IMR-90 (cell line): ENCODE data around the gene CNPY1. TPM values are rescaled to one million over a fixed set of nuclear protein-coding genes. Genes with fewer than 3 reads are reported as not detected.

ENCODE experiments used
- ATAC-seq: fragments of 200-7000 bp; cut with Tn5 transposase; 2 replicates; pipeline ENCODE4 v1.9.1; 2020; ENCODE audit warnings: low read depth, mild to moderate bottlenecking, moderate library complexity
- BruUV-seq: library from RNA; stranded (reverse); fragments of 400-500 nt; replicated peaks from 2 replicates; lab custom pipeline; 2021; lab: Mats Ljungman, UMichigan
- CTCF ChIA-PET: fragments of 300-600 bp; formaldehyde crosslinking; extraction: SDS; loops from one replicate; lab custom pipeline; 2021; ENCODE audit warnings: antibody characterized with exemption; lab: Yijun Ruan, JAX
- POLR2A ChIA-PET: fragments of 300-600 bp; sonication (Branson Sonifier 250); formaldehyde crosslinking; loops from one replicate; lab custom pipeline; 2022; ENCODE audit warnings: antibody characterized with exemption; ENCODE audit not compliant: unreplicated experiment; lab: Charles Lee
- DNase-seq: peaks from one replicate; pipeline ENCODE4 v3.0.0; 2013
- H2AFZ ChIP-seq: replicated peaks from 2 replicates; pipeline ENCODE3; 2013; ENCODE audit warnings: low read length, mild to moderate bottlenecking; ENCODE audit not compliant: poor library complexity
- H2AK5ac ChIP-seq: 2 replicates; pipeline ENCODE4 v1.6.1; 2013; ENCODE audit warnings: low read depth, low read length, inconsistent platforms
- H2AK9ac ChIP-seq: replicated peaks from 2 replicates; pipeline ENCODE3; 2013; ENCODE audit warnings: mild to moderate bottlenecking, low read depth, low read length, moderate library complexity; ENCODE audit not compliant: poor library complexity
- H2BK120ac ChIP-seq: 2 replicates; pipeline ENCODE4 v1.6.1; 2013; ENCODE audit warnings: low read depth, low read length, inconsistent platforms
- H2BK15ac ChIP-seq: 3 replicates; pipeline ENCODE4 v1.6.1; 2013; ENCODE audit warnings: low read depth, low read length, inconsistent platforms
- H2BK20ac ChIP-seq: 2 replicates; pipeline ENCODE4 v1.6.1; 2013; ENCODE audit warnings: low read depth, mild to moderate bottlenecking, inconsistent platforms, low read length, moderate library complexity
- H2BK5ac ChIP-seq: 2 replicates; pipeline ENCODE4 v1.6.1; 2013; ENCODE audit warnings: mild to moderate bottlenecking, low read depth, low read length, inconsistent platforms; ENCODE audit not compliant: poor library complexity, severe bottlenecking
- H3K14ac ChIP-seq: replicated peaks from 2 replicates; pipeline ENCODE4 v1.6.1; 2013; ENCODE audit warnings: low read depth, low read length, inconsistent platforms
- H3K18ac ChIP-seq: 2 replicates; pipeline ENCODE4 v1.6.1; 2013; ENCODE audit warnings: low read depth, low read length, control low read depth
- H3K23ac ChIP-seq: 2 replicates; pipeline ENCODE4 v1.6.1; 2013; ENCODE audit warnings: low read depth, low read length, inconsistent platforms
- H3K27ac ChIP-seq: 2 replicates; pipeline ENCODE4 v1.5.1; 2013; ENCODE audit warnings: mild to moderate bottlenecking, control low read depth, low read length; ENCODE audit not compliant: insufficient read depth
- H3K27me3 ChIP-seq: 2 replicates; pipeline ENCODE4 v1.6.1; 2013; ENCODE audit warnings: low read length; ENCODE audit not compliant: control insufficient read depth, insufficient read depth
- H3K36me3 ChIP-seq: 2 replicates; pipeline ENCODE4 v1.6.1; 2013; ENCODE audit warnings: low read length, mixed read lengths; ENCODE audit not compliant: control insufficient read depth, insufficient read depth
- H3K4ac ChIP-seq: 2 replicates; pipeline ENCODE4 v1.6.1; 2013; ENCODE audit warnings: low read depth, low read length, inconsistent platforms
- H3K4me1 ChIP-seq: 2 replicates; pipeline ENCODE4 v1.6.1; 2013; ENCODE audit warnings: low read length, mixed read lengths; ENCODE audit not compliant: control insufficient read depth, insufficient read depth
- H3K4me2 ChIP-seq: 2 replicates; pipeline ENCODE4 v1.6.1; 2013; ENCODE audit warnings: low read depth, mild to moderate bottlenecking, control low read depth, low read length, moderate library complexity
- H3K4me3 ChIP-seq: 2 replicates; pipeline ENCODE4 v1.5.1; 2013; ENCODE audit warnings: low read depth, mild to moderate bottlenecking, control low read depth, low read length, moderate library complexity; ENCODE audit not compliant: insufficient read depth
- H3K56ac ChIP-seq: 2 replicates; pipeline ENCODE4 v1.6.1; 2013; ENCODE audit warnings: low read length, inconsistent platforms; ENCODE audit not compliant: insufficient read depth; ENCODE audit errors: extremely low read depth
- H3K79me1 ChIP-seq, 2 experiments: 2 replicates each; pipeline ENCODE4 v1.6.1; 2013; ENCODE audit warnings: low read length in 2 of 2, inconsistent platforms in 1 of 2, low read depth in 1 of 2
- H3K9ac ChIP-seq: 2 replicates; pipeline ENCODE4 v1.6.1; 2013; ENCODE audit warnings: low read depth, low read length, control low read depth
- H3K9me1 ChIP-seq: 2 replicates; pipeline ENCODE4 v1.6.1; 2013; ENCODE audit warnings: low read length, inconsistent platforms; ENCODE audit not compliant: insufficient read depth
- H3K9me3 ChIP-seq: 2 replicates; pipeline ENCODE4 v1.6.1; 2013; ENCODE audit warnings: low read length; ENCODE audit not compliant: control insufficient read depth, insufficient read depth
- H4K20me1 ChIP-seq: 2 replicates; pipeline ENCODE4 v1.6.1; 2013; ENCODE audit warnings: low read length, inconsistent platforms; ENCODE audit not compliant: insufficient read depth
- H4K5ac ChIP-seq: 2 replicates; pipeline ENCODE4 v1.6.1; 2013; ENCODE audit warnings: mild to moderate bottlenecking, low read depth, low read length, control low read depth
- H4K8ac ChIP-seq, 2 experiments: 2 replicates each; pipeline ENCODE4 v1.6.1; 2013; ENCODE audit warnings: low read depth in 2 of 2, low read length in 2 of 2, control low read depth in 1 of 2, inconsistent platforms in 1 of 2
- H4K91ac ChIP-seq: 2 replicates; pipeline ENCODE4 v1.6.1; 2013; ENCODE audit warnings: low read depth, low read length, inconsistent platforms; ENCODE audit not compliant: insufficient read depth
- BHLHE40 ChIP-seq: fragments of 150-350 bp; IDR thresholded peaks from 2 replicates; pipeline ENCODE4 v1.6.1; 2016; ENCODE audit warnings: mild to moderate bottlenecking, low read depth, low read length
- CEBPB ChIP-seq: IDR thresholded peaks from 2 replicates; pipeline ENCODE4 v1.6.1; 2012; ENCODE audit warnings: low read depth, low read length, improper control_type of control experiment
- CHD1 ChIP-seq: IDR thresholded peaks from 2 replicates; pipeline ENCODE4 v1.6.1; 2012; ENCODE audit warnings: low read depth, low read length, improper control_type of control experiment
- CTCF ChIP-seq: conservative IDR thresholded peaks from 2 replicates; pipeline ENCODE4 v1.5.1; 2012; ENCODE audit warnings: mild to moderate bottlenecking, low read depth, low read length, improper control_type of control experiment
- FOS ChIP-seq: fragments of 150-350 bp; IDR thresholded peaks from 2 replicates; pipeline ENCODE4 v1.6.1; 2016; ENCODE audit warnings: low read depth, low read length
- MAFK ChIP-seq: IDR thresholded peaks from 2 replicates; pipeline ENCODE4 v1.6.1; 2012; ENCODE audit warnings: low read depth, low read length, improper control_type of control experiment
- MAZ ChIP-seq: IDR thresholded peaks from 2 replicates; pipeline ENCODE4 v1.6.1; 2012; ENCODE audit warnings: low read depth, mild to moderate bottlenecking, low read length, improper control_type of control experiment, moderate library complexity, borderline replicate concordance
- MXI1 ChIP-seq: IDR thresholded peaks from 2 replicates; pipeline ENCODE4 v1.6.1; 2012; ENCODE audit warnings: low read depth, mild to moderate bottlenecking, low read length, moderate library complexity, borderline replicate concordance
- NFE2L2 ChIP-seq: fragments of 150-350 bp; IDR thresholded peaks from 2 replicates; pipeline ENCODE4 v1.6.1; 2016; ENCODE audit warnings: low read depth, mild to moderate bottlenecking, low read length
- POLR2A ChIP-seq: IDR thresholded peaks from 2 replicates; pipeline ENCODE4 v1.6.1; 2012; ENCODE audit warnings: mild to moderate bottlenecking, low read depth, low read length
- RAD21 ChIP-seq: IDR thresholded peaks from 2 replicates; pipeline ENCODE4 v1.6.1; 2012; ENCODE audit warnings: low read length, improper control_type of control experiment
- RCOR1 ChIP-seq: IDR thresholded peaks from 2 replicates; pipeline ENCODE4 v1.6.1; 2012; ENCODE audit warnings: mild to moderate bottlenecking, low read length, improper control_type of control experiment; ENCODE audit not compliant: insufficient replicate concordance
- RFX5 ChIP-seq: IDR thresholded peaks from 2 replicates; pipeline ENCODE4 v1.8.0; 2012; ENCODE audit warnings: low read depth, mild to moderate bottlenecking, low read length, moderate library complexity
- SMC3 ChIP-seq: fragments of 150-350 bp; IDR thresholded peaks from 2 replicates; pipeline ENCODE4 v1.6.1; 2016; ENCODE audit warnings: low read depth, mild to moderate bottlenecking, antibody characterized with exemption, low read length, moderate library complexity
- WGBS, 2 experiments: methylation state at CpG; one replicate each; pipeline versions ENCODE4 v1.1.5 to v1.1.7; 2013; ENCODE audit warnings: missing lambda C conversion rate in 2 of 2; ENCODE audit not compliant: insufficient read length in 1 of 2; ENCODE audit errors: extremely low coverage in 2 of 2; 5-methylcytosine and 5-hydroxymethylcytosine counted together
- dilution Hi-C: fragments of 300-500 bp; cut with HindIII; formaldehyde crosslinking; loops from one replicate; pipeline ENCODE4 v1.14.3; 2018; ENCODE audit warnings: low sequenced_read_pairs; ENCODE audit not compliant: unreplicated experiment
- in situ Hi-C: fragments of 300-500 bp; cut with MboI; formaldehyde crosslinking; loops from 3 replicates; pipeline ENCODE4 v1.14.3; 2019; ENCODE audit warnings: low sequenced_read_pairs, inconsistent platforms, mixed read lengths
- intact Hi-C: fragments of 100-400 bp; cut with micrococcal nuclease; formaldehyde crosslinking; loops from 2 replicates; pipeline ENCODE4 v1.10.0; 2022
- polyA plus RNA-seq, 3 experiments: library from polyadenylated mRNA; depleted of rRNA; stranded (reverse); fragments of >200 nt; gene quantifications; 2 replicates each; pipeline ENCODE4 v1.2.3, GENCODE V29; 2012; ENCODE audit warnings: low replicate concordance in 1 of 3
- total RNA-seq: library from RNA; depleted of rRNA; stranded (reverse); fragments of >200 nt; gene quantifications from 2 replicates; pipeline ENCODE4 v1.2.3, GENCODE V29; 2012
- TF ChIP-seq, protein P1 (sequence below): fragments of 150-350 bp; IDR thresholded peaks from 2 replicates; pipeline ENCODE4 v1.6.1; 2016; ENCODE audit warnings: low read depth, mild to moderate bottlenecking, low read length, moderate library complexity, borderline replicate concordance
- TF ChIP-seq, protein P2 (sequence below): fragments of 150-350 bp; IDR thresholded peaks from 2 replicates; pipeline ENCODE4 v1.6.1; 2017; ENCODE audit warnings: mild to moderate bottlenecking, antibody characterized with exemption, low read length, low read depth

CNPY1 gene
- total and polyA plus RNA-seq, 2 of the 4 experiments (the other 2 are of a cell fraction), result not detected

- Histone ChIP-seq H3K27me3 (peaks cover 3% of the 10 kb centered on the region; the same call in 1 of the 2 replicates), H3K4me1 (no peaks in the 10 kb centered on the region), H4K8ac (no peak overlapping the region), H2AK9ac (no peak overlapping the region), H4K5ac (no peak overlapping the region), H2AK5ac (no peak overlapping the region), H3K23ac (no peak overlapping the region), H2BK20ac (no peak overlapping the region), H2AFZ (no peak overlapping the region), H3K27ac (no peak overlapping the region), H3K4me3 (no peak overlapping the region), H3K4me2 (no peak overlapping the region), H2BK5ac (no peak overlapping the region), H2BK15ac (no peak overlapping the region), H3K36me3 (no peaks in the 10 kb centered on the region), H3K79me1 (no peaks in the 10 kb centered on the region), H3K18ac (no peak overlapping the region), H3K9me3 (no peaks in the 10 kb centered on the region), H3K9me1 (no peaks in the 10 kb centered on the region), H3K56ac (no peak overlapping the region), H3K14ac (no peak overlapping the region), H3K4ac (no peak overlapping the region), H4K20me1 (no peaks in the 10 kb centered on the region), H4K91ac (no peak overlapping the region), H3K9ac (no peak overlapping the region), H2BK120ac (no peak overlapping the region)
- ATAC-seq, result no peak
- WGBS, 2 experiments, result 50% methylated on average over 2 of the region's 11 CpGs; no CpG with 5 or more reads in 1 of the 2 experiments
- intact Hi-C loops, result no loop called here
- in situ Hi-C loops, result no loop called here
- TF ChIP-seq POLR2A, result no peak
- no peak for TF ChIP-seq CTCF
- TF ChIP-seq BHLHE40, result no peak
- TF ChIP-seq RAD21, result no peak
- TF ChIP-seq MAZ, result no peak
- TF ChIP-seq, protein P1, sequence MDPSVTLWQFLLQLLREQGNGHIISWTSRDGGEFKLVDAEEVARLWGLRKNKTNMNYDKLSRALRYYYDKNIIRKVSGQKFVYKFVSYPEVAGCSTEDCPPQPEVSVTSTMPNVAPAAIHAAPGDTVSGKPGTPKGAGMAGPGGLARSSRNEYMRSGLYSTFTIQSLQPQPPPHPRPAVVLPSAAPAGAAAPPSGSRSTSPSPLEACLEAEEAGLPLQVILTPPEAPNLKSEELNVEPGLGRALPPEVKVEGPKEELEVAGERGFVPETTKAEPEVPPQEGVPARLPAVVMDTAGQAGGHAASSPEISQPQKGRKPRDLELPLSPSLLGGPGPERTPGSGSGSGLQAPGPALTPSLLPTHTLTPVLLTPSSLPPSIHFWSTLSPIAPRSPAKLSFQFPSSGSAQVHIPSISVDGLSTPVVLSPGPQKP, result no peak
- TF ChIP-seq SMC3, result no peak
- no peak for TF ChIP-seq MXI1
- no peak for TF ChIP-seq MAFK
- no peak for TF ChIP-seq RCOR1
- TF ChIP-seq CHD1, result no peak
- TF ChIP-seq RFX5, result no peak
- TF ChIP-seq NFE2L2, result no peak
- TF ChIP-seq, protein P2, sequence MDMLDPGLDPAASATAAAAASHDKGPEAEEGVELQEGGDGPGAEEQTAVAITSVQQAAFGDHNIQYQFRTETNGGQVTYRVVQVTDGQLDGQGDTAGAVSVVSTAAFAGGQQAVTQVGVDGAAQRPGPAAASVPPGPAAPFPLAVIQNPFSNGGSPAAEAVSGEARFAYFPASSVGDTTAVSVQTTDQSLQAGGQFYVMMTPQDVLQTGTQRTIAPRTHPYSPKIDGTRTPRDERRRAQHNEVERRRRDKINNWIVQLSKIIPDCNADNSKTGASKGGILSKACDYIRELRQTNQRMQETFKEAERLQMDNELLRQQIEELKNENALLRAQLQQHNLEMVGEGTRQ, result no peak
- no peak for TF ChIP-seq FOS
- no peak for TF ChIP-seq CEBPB
- dilution Hi-C loops, result no loop called here
- no peak for DNase-seq
- CTCF ChIA-PET, result no interaction called here
- POLR2A ChIA-PET, result no interaction called here
- no TSS peak for BruUV-seq
Observed at GRCh38 chr7:155491812-155492211, 54.5 kb downstream of the CNPY1 start.
